Pancreas (tissue), 10 donors: ENCODE data around the gene NCKIPSD. TPM values are rescaled to one million over a fixed set of nuclear protein-coding genes. Genes with fewer than 3 reads are reported as not detected.

Source experiments
- ATAC-seq, 4 donors: fragments of 200-7000 bp; cut with Tn5 transposase; one replicate each; pipeline versions ENCODE4 v1.8.0 to v1.9.1; 2020; ENCODE audit warnings: mild to moderate bottlenecking in 4 of 4, moderate library complexity in 4 of 4
- DNase-seq, 6 donors: peaks; one replicate each; pipeline ENCODE4 v3.0.0-alpha.2; 2020
- FAIRE-seq: peaks from 2 replicates; lab custom pipeline; 2012; peaks lifted over from hg19 to GRCh38; lab: Jason Lieb, UNC
- H3K27ac ChIP-seq, 4 donors: fragments of 200-600 bp; sonication (generic); 1 replicate in 3 of 4; 2 replicates in 1 of 4; pipeline versions ENCODE4 v1.5.0 to v1.8.0; 2020
- H3K27me3 ChIP-seq, 4 donors: fragments of 200-600 bp; one replicate each; pipeline ENCODE4 v1.8.0; 2021
- H3K36me3 ChIP-seq, 3 donors: fragments of 200-600 bp; sonication (generic) in 1 of 3; one replicate each; pipeline versions ENCODE4 v1.5.0 to v1.8.0; 2020 to 2021
- H3K4me1 ChIP-seq, 3 donors: fragments of 200-600 bp; one replicate each; pipeline ENCODE4 v1.8.0; 2021
- H3K4me3 ChIP-seq, 4 donors: fragments of 200-600 bp; sonication (generic) in 2 of 4; one replicate each; pipeline versions ENCODE4 v1.5.0 to v1.8.0; 2020 to 2021
- H3K9me3 ChIP-seq, 4 donors: fragments of 200-600 bp; one replicate each; pipeline ENCODE4 v1.8.0; 2021
- CTCF ChIP-seq, 4 donors: fragments of 200-600 bp; sonication (generic) in 3 of 4; IDR thresholded peaks; one replicate each; pipeline versions ENCODE4 v1.5.0 to v1.8.0; 2021; ENCODE audit warnings: antibody characterized with exemption in 4 of 4
- WGBS, 2 donors: extraction: QIAGEN DNeasy Blood & Tissue Kit; methylation state at CpG; one replicate each; pipeline ENCODE4 v1.1.7; 2013; 5-methylcytosine and 5-hydroxymethylcytosine counted together
- intact Hi-C, 3 donors: fragments of 100-400 bp; cut with DNase I; formaldehyde crosslinking; loops; one replicate each; pipeline versions ENCODE4 v1.11.1 to v1.14.2; 2022
- polyA plus RNA-seq, 2 donors: library from polyadenylated mRNA; stranded (reverse); fragments of 200-250 nt; gene quantifications; one replicate each; pipeline ENCODE4 v1.2.3, GENCODE V29; 2013
- total RNA-seq, 6 donors: library from RNA; stranded (reverse); fragmentation: NEBNext Ultra II Directional in 4 of 6; extraction: Animal tissue kit (Norgen Biotek cat#: 25700) in 4 of 6; gene quantifications; one replicate each; pipeline versions ENCODE4 v1.2.1 to v1.2.4, GENCODE V29; 2021 to 2023
- donor health status: healthy with polysubstance abuse.
- donor health status: DM: no; HTN: no; CAD: no; lungs with moderate emphysema.
- donor health status: DM: no; HTN: no; CAD: no.
- donor health status: control.
- donor health status: control.
- donor health status: Bipolar disorder and iron deficiency.
- donor health status: DM: yes; HTN: yes; CAD: no.
- donor health status: DM: no; HTN: no; CAD: no.
- donor health status: DM: no; HTN: no; CAD: no.
- donor health status: DM: yes; HTN: yes; CAD: no.

Gene NCKIPSD
- total and polyA plus RNA-seq, 8 donors: 5.4 to 17.0 (median 7.5) TPM

- DNase-seq (no peak), FAIRE-seq (no peak), ATAC-seq (no peak)
- 88 to 90% methylated on average over 3 of the region's 3 CpGs for WGBS, 2 donors
- intact Hi-C loops: no loop called here
- Histone ChIP-seq H3K36me3 (no peaks in the 10 kb centered on the region), H3K9me3 (no peaks in the 10 kb centered on the region), H3K4me3 (no peak overlapping the region), H3K4me1 (peaks cover 0 to under 1% (median 0%) of the 10 kb centered on the region in 3 donors), H3K27me3 (no peaks in the 10 kb centered on the region), H3K27ac (no peak overlapping the region)
- no peak for TF ChIP-seq CTCF (IDR thresholded peaks at IDR 0.05)
Observed at GRCh38 chr3:48641396-48641795, 44.3 kb downstream of the NCKIPSD start.

- TF ChIP-seq CTCF (IDR thresholded peaks at IDR 0.05): no peak
- DNase-seq (no peak), FAIRE-seq (no peak), ATAC-seq (no peak)
- Histone ChIP-seq H3K4me1 (peaks cover 0 to 6% (median 0%) of the 10 kb centered on the region in 3 donors), H3K27ac (no peak overlapping the region), H3K9me3 (no peaks in the 10 kb centered on the region), H3K36me3 (no peaks in the 10 kb centered on the region), H3K27me3 (no peaks in the 10 kb centered on the region), H3K4me3 (no peak overlapping the region)
- WGBS, 2 donors: 85 to 88% methylated on average over 36 to 38 of the region's 38 CpGs
- intact Hi-C loops: no loop called here
Observed at GRCh38 chr3:48639944-48640606, 45.6 kb downstream of the NCKIPSD start.

DNA sequence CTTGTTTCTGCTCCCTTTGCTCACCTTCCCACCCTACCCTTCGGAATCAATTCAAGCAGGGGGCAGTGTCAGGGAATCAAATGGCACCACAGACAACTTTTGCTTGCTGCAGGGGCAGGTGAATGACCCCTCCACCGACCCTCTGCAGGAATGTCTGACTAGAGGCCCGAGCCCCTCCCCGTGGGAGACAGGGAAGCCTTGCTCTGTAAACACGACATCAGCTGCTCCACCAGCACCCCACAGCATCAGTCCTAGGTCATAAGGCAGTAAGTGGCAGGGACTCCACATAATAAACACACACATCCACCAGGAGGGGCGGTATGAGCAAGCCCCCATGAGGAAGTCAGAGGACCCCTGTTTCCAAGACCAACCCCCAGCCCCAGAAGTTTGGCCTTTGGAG, 48.4 kb downstream of the NCKIPSD start:
- ATAC-seq: no peak

DNA sequence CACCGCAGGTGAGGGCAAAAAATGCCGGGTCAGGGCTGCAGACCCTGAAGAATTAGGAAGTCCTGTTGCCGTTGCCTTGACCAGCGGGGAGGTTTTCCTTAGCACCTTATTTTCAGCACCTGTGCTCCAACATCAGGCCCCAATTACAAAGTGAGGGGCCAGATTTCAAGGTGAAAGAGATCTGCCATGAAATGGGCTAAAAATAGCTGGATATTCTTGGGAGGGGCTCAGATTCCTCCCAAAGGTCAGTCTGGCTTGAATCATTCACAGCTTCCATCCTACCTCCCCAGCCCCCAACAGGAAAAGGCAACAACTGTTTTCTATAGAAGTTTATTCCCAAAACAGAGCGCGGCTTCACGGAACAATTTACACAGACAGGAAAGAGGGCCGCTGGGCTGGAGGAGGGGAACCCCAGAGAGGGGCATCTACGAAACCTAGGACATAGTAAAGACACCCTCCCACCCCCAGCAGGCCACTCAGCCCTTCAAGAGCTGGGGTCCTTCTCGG, 49.5 kb downstream of the NCKIPSD start:
- Histone ChIP-seq H3K27ac (peak overlapping the region in 1 of 4 donors; percentile 44), H3K27me3 (no peaks in the 10 kb centered on the region), H3K9me3 (no peaks in the 10 kb centered on the region), H3K4me1 (peaks cover 0 to 6% (median 0%) of the 10 kb centered on the region in 3 donors), H3K36me3 (no peaks in the 10 kb centered on the region), H3K4me3 (peak overlapping the region; percentile 62 to 94 (median 81))
- DNase-seq: peak in 1 of 6 donors; percentile 24
- no peak for ATAC-seq
- WGBS, 2 donors: 49 to 51% methylated on average over 10 of the region's 10 CpGs
- TF ChIP-seq CTCF (IDR thresholded peaks at IDR 0.05): no peak
- intact Hi-C loops: no loop called here
- FAIRE-seq: no peak

More for the DNA sequence above, 48.4 kb downstream of the NCKIPSD start:
- Histone ChIP-seq H3K4me1 (peaks cover 0 to 6% (median 0%) of the 10 kb centered on the region in 3 donors), H3K9me3 (no peaks in the 10 kb centered on the region), H3K27ac (no peak overlapping the region), H3K4me3 (no peak overlapping the region), H3K36me3 (no peaks in the 10 kb centered on the region), H3K27me3 (no peaks in the 10 kb centered on the region)
- DNase-seq (peak in 1 of 6 donors; percentile 27), FAIRE-seq (no peak)
- intact Hi-C loops: no loop called here
- 69 to 77% methylated on average over 6 of the region's 6 CpGs for WGBS, 2 donors
- no peak for TF ChIP-seq CTCF (IDR thresholded peaks at IDR 0.05)
